D721Med (cell line): ENCODE data around the gene TSPAN13.

ENCODE experiments used
- DNase-seq: peaks from one replicate; pipeline ENCODE4 v3.0.0; 2011; ENCODE audit warnings: low spot score; ENCODE audit not compliant: insufficient read length
- FAIRE-seq: peaks from 2 replicates; lab custom pipeline; 2011; peaks lifted over from hg19 to GRCh38; lab: Jason Lieb, UNC
- TF ChIP-seq, protein P1 (sequence below): IDR thresholded peaks from 2 replicates; pipeline ENCODE4 v1.5.1; 2012; ENCODE audit warnings: mild to moderate bottlenecking, control low read depth; ENCODE audit not compliant: insufficient read depth; ENCODE audit errors: missing control alignments

Gene TSPAN13

DNA sequence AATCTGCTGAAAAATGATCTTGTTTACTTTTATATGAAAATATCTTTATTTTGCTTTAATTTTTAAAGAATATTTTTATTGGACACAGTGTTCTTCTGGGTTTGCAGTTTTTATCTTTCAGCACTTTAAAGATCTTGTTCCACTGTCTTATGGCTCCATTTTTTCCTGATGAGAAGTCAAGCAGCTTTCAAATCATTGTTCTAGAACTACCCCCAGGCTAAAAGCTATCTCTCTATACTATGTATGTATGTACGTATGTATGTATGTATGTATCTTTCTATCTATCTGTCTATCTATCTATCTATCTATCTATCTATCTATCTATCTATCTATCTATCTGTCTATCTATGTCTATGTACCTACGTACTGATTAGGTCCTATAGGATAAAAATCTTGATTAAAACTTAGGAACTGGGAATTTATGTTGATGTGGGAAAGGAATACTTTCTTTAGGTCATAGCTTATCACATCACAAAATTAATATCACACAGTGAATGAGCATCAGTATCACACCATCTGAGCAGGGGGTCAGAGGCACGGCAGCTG lies 35.4 kb upstream of the TSPAN13 start:
- DNase-seq = no peak
- FAIRE-seq = no peak
- TF ChIP-seq, protein P1, sequence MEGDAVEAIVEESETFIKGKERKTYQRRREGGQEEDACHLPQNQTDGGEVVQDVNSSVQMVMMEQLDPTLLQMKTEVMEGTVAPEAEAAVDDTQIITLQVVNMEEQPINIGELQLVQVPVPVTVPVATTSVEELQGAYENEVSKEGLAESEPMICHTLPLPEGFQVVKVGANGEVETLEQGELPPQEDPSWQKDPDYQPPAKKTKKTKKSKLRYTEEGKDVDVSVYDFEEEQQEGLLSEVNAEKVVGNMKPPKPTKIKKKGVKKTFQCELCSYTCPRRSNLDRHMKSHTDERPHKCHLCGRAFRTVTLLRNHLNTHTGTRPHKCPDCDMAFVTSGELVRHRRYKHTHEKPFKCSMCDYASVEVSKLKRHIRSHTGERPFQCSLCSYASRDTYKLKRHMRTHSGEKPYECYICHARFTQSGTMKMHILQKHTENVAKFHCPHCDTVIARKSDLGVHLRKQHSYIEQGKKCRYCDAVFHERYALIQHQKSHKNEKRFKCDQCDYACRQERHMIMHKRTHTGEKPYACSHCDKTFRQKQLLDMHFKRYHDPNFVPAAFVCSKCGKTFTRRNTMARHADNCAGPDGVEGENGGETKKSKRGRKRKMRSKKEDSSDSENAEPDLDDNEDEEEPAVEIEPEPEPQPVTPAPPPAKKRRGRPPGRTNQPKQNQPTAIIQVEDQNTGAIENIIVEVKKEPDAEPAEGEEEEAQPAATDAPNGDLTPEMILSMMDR = no peak

DNA sequence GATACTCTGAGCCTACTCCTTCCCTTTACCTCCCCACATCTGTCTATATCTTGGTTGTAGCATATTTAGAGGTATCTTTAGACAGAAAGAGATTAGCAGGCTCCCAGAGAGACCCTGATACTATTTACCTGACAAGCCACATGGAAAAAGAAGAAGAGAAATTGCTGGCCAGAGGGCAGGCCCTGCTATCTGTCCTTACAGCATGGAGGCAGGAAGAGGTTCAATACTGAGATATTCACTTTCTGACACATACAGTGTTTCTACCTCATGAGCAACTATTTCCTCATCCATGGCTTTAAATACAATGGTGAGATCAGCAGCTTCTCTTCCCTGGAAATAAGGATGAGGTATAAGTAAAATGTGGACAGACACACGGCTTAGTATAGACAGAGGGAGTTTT lies 33.9 kb upstream of the TSPAN13 start:
- no peak for FAIRE-seq
- TF ChIP-seq, protein P1 = no peak
- no peak for DNase-seq

DNA sequence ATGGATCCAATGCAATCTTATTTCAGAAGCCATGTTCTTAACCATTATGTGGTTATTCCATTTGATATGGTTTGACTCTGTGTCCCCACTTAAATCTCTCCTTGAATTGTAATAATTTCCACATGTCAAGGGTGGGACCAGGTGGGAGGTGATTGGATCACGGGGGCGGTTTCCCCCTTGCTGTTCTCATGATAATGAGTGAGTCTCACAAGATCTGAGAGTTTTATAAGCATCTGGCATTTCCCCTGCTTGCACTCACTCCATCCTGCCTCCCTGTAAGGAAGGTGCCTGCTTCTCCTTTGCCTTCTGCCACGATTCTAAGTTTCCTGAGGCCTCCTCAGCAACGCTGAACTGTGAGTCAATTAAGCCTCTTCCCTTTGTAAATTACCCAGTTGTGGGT lies 32.0 kb upstream of the TSPAN13 start:
- DNase-seq (no peak), FAIRE-seq (no peak)
- TF ChIP-seq, protein P1 = no peak

DNA sequence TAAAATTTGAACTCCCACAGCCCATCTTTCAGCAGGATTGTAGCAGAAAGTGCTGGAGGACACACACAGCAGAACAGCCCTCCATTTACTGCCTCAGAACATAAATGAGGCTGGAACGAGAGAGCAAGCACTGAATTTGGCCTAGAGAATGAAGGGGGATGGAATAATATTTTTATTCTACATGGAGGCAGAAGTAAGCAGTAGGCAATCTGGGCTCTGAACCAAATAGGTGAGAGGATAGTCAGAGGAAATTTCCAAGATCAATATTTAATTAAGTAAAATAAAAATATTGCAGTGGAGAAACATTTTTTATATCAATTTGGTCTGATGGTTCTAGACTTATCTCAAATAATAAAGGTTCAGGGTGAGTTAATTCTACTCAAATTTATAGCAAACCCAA lies 29.2 kb upstream of the TSPAN13 start:
- DNase-seq (no peak), FAIRE-seq (no peak)
- TF ChIP-seq, protein P1 = no peak

DNA sequence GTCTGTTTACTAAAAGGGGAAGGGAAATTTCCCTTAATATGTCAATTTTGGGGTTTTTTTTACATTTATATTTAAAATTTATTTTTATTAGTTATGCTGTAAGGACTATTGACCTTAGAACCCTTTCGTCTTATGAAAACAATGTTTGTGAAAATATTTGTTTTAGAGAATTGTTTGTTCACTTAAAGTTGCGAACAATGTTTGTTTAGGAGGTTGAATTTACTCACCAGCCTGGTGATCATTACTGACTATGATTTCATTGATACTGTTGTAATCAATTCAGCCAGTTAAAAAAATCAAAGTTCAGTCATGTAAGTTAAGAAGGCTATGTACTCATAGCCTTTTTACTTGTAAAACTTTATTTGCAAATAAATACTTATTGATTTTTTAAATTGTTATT lies 27.4 kb upstream of the TSPAN13 start:
- DNase-seq = no peak
- TF ChIP-seq, protein P1 = no peak

DNA sequence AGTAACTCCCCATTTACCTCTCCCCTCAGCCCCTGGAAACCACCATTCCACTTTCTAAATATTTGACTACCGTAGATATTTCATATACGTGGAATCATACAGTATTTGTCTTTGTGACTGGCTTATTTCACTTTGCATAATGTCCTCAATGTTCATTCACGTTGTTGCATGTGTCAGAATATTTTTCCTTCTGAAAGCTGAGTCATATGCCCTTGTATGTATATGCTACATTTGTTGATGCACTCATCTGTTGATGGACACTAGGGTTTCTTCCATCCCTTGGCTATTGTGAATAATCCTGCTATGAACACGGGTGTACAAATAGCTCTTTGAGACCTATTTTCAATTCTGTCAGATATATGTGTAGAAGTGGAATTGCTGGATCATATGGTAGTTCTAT lies 25.8 kb upstream of the TSPAN13 start:
- TF ChIP-seq, protein P1 = no peak
- DNase-seq (no peak), FAIRE-seq (no peak)

More for the DNA sequence above, 27.4 kb upstream of the TSPAN13 start:
- no peak for FAIRE-seq

DNA sequence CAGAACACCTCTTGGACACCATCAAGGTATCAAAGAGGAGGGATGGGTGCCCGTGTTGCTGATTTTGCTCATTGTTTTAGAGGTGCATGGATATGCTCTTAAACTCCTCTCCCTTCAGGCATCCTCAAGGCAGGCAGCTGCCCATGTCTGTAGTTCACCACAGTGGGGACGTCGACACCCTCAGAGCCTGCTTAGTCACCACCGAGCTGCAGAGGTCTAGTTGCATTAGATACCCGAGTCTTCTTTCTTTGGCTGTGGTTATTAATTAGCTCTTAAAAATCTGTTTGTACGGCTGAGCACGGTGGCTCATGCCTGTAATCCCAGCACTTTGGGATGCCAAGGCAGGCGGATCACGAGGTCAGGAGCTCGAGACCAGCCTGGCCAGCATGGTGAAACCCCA lies 24.7 kb upstream of the TSPAN13 start:
- TF ChIP-seq, protein P1 = no peak
- DNase-seq = no peak
- FAIRE-seq = no peak
